GM12878 (cell line): ENCODE results near the gene CARD9. TPM values are rescaled to one million over a fixed set of nuclear protein-coding genes. Genes with fewer than 3 reads are reported as not detected.

ENCODE experiments used
- CHD1 ChIP-seq: IDR thresholded peaks from 2 replicates; pipeline ENCODE4 v1.6.1; 2012; ENCODE audit warnings: low read depth, low read length, improper control_type of control experiment
- NFYA ChIP-seq: IDR thresholded peaks from 2 replicates; pipeline ENCODE4 v1.6.1; 2011; ENCODE audit warnings: low read depth, mild to moderate bottlenecking, low read length, improper control_type of control experiment, borderline replicate concordance
- RFX5 ChIP-seq: IDR thresholded peaks from 2 replicates; pipeline ENCODE4 v1.6.1; 2011; ENCODE audit warnings: low read depth, low read length, improper control_type of control experiment
- SUPT20H ChIP-seq: IDR thresholded peaks from 2 replicates; pipeline ENCODE4 v1.6.1; 2011; ENCODE audit warnings: low read depth, mild to moderate bottlenecking, low read length, moderate library complexity, borderline replicate concordance; ENCODE audit not compliant: control insufficient read depth
- polyA plus RNA-seq, 11 experiments: library from polyadenylated mRNA; depleted of rRNA in 4 of 11; unstranded in 6 of 11; stranded (reverse) in 5 of 11; fragments of >200 nt; fragmentation: Nextera tagmentation in 4 of 11; fragmentation: Illumina TruSeq in 1 of 11; extraction: Ambion mirVana in 4 of 11; extraction: Trizol in 1 of 11; gene quantifications; 1 replicate in 1 of 11; 2 replicates in 10 of 11; pipeline versions ENCODE4 v1.2.1 to v1.2.3, GENCODE V29; 2011 to 2016; ENCODE audit warnings: inconsistent platforms in 2 of 11, missing spikeins in 2 of 11, low read depth in 1 of 11
- total RNA-seq, 4 experiments: library from RNA; depleted of rRNA in 3 of 4; stranded (reverse); fragments of >200 nt in 3 of 4; fragmentation: Illumina TruSeq in 1 of 4; extraction: Trizol in 1 of 4; gene quantifications; 2 replicates each; pipeline versions ENCODE4 v1.2.1 to v1.2.3, GENCODE V29; 2013 to 2021
- TF ChIP-seq, protein P1 (sequence below): fragments of 450-650 bp; IDR thresholded peaks from 2 replicates; pipeline ENCODE4 v1.6.1; 2017; ENCODE audit warnings: mild to moderate bottlenecking, moderate library complexity
- TF ChIP-seq, protein P2 (sequence below): IDR thresholded peaks from 2 replicates; pipeline ENCODE4 v1.6.1; 2012; ENCODE audit warnings: low read depth, low read length, improper control_type of control experiment
- TF ChIP-seq, protein P3 (sequence below): IDR thresholded peaks from 2 replicates; pipeline ENCODE4 v1.6.1; 2012; ENCODE audit warnings: low read length, inconsistent platforms

The CARD9 gene
- total and polyA plus RNA-seq, 10 of the 15 experiments (the other 5 are each of a cell fraction or from before 2014, with no cell fraction given), result 0.11 to 4.9 (median 1.8) TPM; not detected in 1

DNA sequence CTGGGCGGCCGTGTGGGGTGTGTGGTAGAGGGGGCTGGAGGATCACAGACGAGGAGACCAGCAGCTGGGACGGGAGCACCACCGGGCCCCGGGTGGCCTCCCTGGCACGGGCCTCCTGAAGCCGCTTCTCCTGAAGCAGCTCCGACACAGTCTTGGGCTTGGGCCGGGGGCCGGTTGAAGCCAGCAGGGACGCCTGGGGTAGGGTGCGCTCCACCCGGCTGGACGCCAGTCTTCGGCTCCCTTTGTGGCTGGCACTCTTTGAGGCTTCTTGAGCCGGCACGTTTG, 5.5 kb upstream of the CARD9 start (continued):
- TF ChIP-seq, protein P1, sequence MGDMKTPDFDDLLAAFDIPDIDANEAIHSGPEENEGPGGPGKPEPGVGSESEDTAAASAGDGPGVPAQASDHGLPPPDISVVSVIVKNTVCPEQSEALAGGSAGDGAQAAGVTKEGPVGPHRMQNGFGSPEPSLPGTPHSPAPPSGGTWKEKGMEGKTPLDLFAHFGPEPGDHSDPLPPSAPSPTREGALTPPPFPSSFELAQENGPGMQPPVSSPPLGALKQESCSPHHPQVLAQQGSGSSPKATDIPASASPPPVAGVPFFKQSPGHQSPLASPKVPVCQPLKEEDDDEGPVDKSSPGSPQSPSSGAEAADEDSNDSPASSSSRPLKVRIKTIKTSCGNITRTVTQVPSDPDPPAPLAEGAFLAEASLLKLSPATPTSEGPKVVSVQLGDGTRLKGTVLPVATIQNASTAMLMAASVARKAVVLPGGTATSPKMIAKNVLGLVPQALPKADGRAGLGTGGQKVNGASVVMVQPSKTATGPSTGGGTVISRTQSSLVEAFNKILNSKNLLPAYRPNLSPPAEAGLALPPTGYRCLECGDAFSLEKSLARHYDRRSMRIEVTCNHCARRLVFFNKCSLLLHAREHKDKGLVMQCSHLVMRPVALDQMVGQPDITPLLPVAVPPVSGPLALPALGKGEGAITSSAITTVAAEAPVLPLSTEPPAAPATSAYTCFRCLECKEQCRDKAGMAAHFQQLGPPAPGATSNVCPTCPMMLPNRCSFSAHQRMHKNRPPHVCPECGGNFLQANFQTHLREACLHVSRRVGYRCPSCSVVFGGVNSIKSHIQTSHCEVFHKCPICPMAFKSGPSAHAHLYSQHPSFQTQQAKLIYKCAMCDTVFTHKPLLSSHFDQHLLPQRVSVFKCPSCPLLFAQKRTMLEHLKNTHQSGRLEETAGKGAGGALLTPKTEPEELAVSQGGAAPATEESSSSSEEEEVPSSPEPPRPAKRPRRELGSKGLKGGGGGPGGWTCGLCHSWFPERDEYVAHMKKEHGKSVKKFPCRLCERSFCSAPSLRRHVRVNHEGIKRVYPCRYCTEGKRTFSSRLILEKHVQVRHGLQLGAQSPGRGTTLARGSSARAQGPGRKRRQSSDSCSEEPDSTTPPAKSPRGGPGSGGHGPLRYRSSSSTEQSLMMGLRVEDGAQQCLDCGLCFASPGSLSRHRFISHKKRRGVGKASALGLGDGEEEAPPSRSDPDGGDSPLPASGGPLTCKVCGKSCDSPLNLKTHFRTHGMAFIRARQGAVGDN, result no peak
- TF ChIP-seq SUPT20H (no peak), RFX5 (no peak), CHD1 (no peak), NFYA (no peak)
- TF ChIP-seq, protein P2, sequence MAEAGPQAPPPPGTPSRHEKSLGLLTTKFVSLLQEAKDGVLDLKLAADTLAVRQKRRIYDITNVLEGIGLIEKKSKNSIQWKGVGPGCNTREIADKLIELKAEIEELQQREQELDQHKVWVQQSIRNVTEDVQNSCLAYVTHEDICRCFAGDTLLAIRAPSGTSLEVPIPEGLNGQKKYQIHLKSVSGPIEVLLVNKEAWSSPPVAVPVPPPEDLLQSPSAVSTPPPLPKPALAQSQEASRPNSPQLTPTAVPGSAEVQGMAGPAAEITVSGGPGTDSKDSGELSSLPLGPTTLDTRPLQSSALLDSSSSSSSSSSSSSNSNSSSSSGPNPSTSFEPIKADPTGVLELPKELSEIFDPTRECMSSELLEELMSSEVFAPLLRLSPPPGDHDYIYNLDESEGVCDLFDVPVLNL, result no peak
- TF ChIP-seq, protein P3, sequence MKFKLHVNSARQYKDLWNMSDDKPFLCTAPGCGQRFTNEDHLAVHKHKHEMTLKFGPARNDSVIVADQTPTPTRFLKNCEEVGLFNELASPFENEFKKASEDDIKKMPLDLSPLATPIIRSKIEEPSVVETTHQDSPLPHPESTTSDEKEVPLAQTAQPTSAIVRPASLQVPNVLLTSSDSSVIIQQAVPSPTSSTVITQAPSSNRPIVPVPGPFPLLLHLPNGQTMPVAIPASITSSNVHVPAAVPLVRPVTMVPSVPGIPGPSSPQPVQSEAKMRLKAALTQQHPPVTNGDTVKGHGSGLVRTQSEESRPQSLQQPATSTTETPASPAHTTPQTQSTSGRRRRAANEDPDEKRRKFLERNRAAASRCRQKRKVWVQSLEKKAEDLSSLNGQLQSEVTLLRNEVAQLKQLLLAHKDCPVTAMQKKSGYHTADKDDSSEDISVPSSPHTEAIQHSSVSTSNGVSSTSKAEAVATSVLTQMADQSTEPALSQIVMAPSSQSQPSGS, result no peak
